Left lobe of liver (tissue), 2 donors: ENCODE data around the gene TMCO4. TPM values are rescaled to one million over a fixed set of nuclear protein-coding genes. Genes with fewer than 3 reads are reported as not detected.

Experiments used
- ATAC-seq: fragments of 200-7000 bp; cut with Tn5 transposase; one replicate; pipeline ENCODE4 v1.9.1; 2020; ENCODE audit warnings: mild to moderate bottlenecking, moderate library complexity
- DNase-seq: peaks from one replicate; pipeline ENCODE4 v3.0.0-alpha.2; 2020; ENCODE audit warnings: low spot score
- total RNA-seq: library from RNA; stranded (reverse); gene quantifications from one replicate; pipeline ENCODE4 v1.2.1, GENCODE V29; 2021
- donor health status: DM: no; HTN: no; CAD: no; lungs with moderate emphysema.
- donor health status: DM: no; HTN: yes; CAD: no.

Gene TMCO4
- total RNA-seq, 1 donor from 2014 or later = 9.8 TPM

DNA sequence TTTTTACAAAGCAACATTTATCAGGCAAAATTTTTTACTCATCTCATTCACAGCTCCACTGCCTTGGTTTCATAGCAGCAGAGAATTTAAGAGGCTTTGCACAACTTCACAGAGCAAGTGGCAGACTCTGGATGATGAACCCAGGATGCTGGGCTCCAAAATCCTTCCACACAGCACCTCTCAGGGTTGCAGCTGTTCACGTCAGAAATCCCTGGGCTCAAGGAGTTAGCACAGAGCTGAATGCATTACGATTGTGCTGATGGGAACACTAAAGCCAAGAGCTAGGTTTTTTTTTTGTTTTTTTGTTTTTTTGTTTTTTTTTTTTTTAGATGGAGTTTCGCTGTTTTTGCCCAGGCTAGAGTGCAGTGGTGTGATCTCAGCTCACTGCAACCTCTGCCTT is 137.4 kb downstream of the TMCO4 start:
- DNase-seq (no peak), ATAC-seq (no peak)

DNA sequence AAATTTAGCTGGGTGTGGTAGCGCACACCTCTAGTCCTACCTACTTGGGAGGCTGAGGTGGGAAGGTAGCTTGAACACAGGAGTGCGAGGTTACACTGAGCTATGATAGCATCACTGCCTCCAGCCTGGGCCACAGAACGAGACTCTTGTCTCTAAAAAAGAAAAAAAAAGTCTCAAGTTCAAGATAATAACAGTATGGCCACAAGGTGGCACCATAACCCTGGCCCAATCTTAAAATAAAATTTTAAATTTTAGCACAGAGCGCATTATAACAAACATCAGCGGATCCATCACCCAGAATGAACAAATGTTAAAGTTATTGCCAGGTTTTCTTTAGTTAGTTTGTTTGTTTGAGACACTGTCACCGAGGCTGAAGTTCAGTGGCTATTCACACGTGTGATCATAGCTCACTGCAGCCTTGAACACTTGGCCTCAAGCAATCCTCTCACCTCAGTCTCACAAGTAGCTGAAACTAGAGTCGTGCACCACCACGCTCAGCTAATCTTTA is 137.9 kb downstream of the TMCO4 start:
- DNase-seq (no peak), ATAC-seq (peak; percentile 56)

DNA sequence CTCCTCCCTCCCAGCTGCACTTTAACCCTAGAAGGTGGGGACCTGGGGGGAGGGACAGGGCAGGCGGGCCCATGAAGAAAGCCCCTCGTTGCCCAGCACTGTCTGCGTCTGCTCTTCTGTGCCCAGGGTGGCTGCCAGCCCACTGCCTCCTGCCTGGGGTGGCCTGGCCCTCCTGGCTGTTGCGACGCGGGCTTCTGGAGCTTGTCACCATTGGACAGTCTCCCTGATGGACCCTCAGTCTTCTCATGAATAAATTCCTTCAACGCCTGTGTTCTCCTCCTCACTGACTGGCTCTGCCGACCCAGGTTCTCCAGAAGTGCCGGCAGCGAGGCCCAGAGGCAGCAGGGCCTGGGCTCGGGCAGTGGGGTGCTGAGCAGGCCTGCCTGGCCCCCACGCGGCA is 141.5 kb downstream of the TMCO4 start:
- DNase-seq (no peak), ATAC-seq (no peak)

DNA sequence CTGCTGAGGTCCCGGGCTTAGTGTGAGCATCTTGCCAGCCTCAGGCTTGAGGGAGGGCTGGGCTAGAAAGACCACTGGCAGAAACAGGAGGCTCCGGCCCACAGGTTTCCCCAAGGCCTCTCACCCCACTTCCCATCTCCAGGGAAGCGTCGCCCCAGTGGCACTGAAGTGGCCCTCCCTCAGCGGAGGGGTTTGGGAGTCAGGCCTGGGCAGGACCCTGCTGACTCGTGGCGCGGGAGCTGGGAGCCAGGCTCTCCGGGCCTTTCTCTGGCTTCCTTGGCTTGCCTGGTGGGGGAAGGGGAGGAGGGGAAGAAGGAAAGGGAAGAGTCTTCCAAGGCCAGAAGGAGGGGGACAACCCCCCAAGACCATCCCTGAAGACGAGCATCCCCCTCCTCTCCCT is 142.2 kb downstream of the TMCO4 start:
- no peak for ATAC-seq
- DNase-seq = no peak

DNA sequence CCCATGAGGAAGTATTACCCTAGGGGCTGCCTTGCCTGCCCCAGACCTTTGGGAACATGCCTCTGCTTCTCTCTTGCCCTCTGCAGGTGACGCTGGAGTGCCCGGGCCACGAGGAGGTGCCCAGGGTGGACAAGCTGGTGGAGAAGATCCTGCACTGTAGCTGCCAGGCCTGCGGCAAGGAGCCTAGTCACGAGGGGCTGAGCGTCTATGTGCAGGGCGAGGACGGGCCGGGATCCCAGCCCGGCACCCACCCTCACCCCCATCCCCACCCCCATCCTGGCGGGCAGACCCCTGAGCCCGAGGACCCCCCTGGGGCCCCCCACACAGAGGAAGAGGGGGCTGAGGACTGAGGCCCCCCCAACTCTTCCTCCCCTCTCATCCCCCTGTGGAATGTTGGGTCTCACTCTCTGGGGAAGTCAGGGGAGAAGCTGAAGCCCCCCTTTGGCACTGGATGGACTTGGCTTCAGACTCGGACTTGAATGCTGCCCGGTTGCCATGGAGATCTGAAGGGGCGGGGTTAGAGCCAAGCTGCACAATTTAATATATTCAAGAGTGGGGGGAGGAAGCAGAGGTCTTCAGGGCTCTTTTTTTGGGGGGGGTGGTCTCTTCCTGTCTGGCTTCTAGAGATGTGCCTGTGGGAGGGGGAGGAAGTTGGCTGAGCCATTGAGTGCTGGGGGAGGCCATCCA is 142.8 kb downstream of the TMCO4 start:
- no peak for ATAC-seq

DNA sequence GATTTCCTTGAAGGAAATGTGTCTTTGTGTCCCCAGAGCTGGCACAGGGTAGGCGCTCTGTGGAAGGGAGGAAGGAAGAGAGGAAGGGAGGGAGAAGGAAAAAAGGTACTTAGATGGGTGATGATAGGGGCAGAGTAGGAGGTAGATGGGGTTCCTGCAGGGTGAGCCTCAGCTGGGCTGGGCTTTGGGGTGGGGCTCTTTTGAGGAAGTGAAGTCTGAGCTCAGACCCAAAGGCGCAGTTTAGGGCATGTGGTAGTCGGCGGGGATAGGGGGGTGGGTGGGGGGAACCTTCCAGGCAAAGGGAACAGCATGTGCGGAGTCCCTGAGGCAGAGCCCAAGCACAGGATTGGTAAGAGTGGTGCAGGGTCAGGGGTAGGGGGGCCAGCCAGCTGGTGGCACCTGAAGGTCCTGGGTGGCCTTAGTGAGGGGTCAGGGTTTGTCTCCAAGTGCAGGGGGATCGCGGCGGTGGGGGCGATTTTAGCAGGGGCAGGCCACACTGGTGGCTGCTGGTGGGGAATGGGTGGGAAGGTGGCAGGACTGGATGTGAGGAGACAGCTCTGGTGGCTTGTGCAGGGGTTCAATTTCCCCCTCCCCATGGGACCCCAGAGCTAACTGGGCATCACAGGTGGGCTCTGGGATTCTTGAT is 143.5 kb downstream of the TMCO4 start:
- ATAC-seq (no peak), DNase-seq (no peak)

More for the DNA sequence above, 142.8 kb downstream of the TMCO4 start:
- no peak for DNase-seq

DNA sequence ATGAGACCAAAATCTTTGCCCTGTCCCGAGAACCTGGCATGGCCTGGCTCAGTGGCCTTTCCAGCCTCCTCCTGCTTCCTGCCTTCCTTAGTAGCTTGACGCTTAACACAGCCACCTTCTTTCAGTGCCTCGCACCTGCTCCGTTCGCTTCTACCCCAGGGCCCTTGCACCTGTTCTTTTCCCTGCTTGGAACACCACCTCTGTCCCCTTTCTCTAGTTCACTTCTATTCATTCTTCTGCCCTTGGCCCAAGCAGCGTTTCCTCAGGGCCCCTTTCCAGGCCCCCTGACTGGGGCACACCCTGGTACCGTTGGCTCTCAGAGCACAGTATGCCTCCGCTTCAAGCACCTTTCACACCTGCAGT is 144.0 kb downstream of the TMCO4 start:
- ATAC-seq (no peak), DNase-seq (no peak)

DNA sequence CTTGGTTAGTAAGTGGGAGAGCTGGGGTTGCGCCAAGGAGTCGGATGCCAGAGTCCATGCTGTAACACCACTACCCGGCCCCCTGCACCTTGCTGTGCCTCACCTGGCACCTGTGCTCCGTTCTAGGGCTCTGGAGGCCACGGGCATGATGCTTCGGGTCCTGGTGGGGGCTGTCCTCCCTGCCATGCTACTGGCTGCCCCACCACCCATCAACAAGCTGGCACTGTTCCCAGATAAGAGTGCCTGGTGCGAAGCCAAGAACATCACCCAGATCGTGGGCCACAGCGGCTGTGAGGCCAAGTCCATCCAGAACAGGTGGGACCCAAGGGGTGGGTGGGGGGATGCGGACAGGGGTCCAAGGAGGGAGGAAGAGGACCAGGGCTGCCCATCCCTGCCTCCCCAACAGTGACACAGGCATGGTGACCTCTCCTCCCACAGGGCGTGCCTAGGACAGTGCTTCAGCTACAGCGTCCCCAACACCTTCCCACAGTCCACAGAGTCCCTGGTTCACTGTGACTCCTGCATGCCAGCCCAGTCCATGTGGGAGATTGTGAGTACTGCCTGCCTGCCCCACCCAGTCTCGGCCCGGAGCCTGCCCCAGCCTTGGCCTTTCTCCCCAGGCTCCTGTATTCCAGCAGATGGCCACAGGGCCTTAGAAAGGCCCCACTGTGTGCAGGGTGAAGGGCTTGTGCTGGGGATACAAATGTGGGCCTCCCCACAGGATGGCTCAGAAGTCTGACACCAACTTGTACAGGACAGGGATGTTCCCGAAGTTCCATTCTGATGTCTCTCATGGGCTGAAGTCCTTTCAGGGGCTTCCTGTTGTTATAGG is 144.6 kb downstream of the TMCO4 start:
- DNase-seq (no peak), ATAC-seq (no peak)

DNA sequence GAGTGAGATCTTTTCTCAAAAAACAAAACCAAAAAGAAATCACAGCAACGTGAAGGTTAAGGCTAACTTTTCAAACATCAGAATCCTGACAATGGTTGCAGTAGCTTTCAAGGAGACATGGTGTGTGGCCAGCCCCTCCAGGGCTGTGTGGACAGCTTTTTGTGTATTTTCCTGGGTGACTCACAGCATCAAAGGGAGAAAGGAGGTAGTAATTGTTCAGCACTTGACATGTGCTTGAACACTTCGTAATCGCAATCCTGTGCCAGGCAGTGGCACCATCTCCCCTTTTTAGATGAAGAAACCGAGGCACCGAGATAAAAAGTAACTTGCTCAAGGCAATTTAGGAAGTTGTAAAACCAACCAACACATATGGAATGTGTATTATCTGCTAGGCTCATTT is 145.3 kb downstream of the TMCO4 start:
- ATAC-seq (no peak), DNase-seq (no peak)

DNA sequence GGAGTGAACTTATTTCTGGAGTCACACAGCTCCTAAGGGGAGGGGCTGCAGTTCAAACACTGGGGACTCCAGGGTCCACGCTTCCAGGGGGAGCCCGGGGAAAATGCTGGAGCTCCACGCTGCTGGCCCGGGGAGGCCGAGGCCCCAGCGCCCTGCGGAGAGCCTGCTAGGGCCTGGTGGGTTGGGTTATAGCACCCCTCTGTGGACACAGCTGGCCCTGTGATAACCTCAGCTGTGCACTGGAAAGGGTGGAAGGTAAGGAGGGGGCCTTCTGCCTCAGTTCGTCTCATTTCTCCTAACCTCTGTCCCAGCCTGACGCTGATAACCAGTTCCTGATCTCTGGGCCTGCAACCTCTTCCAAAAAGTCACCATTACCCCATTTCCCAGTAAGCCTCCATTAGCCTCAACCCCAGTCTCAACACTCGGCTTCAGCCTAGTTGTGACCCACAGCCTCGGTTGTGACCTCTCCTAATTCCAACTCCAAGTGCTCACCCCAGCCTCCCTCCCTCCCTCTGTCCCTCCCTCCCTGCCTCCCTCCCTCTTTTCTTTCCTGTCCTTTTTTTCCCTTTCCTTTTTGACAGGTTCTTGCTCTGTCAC is 148.5 kb downstream of the TMCO4 start:
- ATAC-seq (peak; percentile 90), DNase-seq (peak; percentile 56)

DNA sequence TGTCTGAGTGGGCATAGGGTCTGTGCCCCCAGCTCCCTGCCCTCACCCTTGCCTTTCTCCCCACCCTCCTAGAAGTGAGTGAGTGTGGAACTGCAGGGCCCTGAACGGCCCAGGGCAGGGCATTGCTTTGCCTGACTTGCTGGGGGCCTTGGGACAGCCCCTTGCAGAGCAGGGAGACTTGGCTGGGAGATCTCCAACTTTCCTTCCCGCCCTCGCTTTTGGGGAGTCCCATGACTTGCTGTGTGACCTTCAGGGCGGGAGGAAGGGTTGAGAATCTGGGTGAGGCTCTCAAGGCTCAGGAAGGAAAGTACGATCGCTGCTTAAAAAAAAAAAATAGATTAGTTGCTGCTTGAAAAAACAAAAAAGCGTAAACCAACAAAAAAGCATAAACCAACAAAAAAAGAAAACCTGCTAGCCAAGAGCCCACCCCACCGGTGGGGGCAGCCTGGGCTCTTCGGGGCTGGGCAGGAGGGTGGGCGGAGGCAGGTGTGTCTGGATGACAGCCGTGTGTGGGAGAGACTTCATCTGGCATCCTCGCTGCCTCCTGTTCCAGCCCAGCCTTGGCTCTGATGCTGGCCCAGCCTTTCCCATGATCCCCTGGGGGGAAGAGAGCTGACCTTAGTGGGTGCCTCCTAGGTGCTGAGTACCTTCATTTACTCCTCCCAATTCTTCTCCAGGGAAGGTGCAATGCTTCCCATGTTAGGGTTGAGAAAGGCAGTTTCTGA is 149.1 kb downstream of the TMCO4 start:
- ATAC-seq (peak; percentile 12), DNase-seq (no peak)

DNA sequence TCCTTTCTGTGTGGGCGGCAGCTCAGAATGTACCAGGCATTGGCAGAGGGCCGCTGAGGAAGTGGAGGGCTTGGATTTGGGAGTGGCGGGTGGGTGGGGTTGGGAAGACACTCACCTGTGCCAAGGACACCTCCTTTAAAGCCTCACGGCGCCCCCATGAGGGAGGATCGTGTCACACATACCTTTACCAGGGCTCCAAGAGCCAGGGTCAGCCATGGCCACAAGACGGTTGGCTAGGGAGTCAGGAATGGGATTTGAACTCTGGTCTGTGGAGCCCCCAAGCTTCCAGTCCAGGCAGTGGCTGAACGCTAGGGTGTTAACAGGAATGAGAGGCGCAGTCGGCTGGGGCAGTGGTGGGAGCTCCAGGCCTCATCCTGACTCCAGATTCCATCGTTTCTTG is 151.0 kb downstream of the TMCO4 start:
- DNase-seq = no peak

DNA sequence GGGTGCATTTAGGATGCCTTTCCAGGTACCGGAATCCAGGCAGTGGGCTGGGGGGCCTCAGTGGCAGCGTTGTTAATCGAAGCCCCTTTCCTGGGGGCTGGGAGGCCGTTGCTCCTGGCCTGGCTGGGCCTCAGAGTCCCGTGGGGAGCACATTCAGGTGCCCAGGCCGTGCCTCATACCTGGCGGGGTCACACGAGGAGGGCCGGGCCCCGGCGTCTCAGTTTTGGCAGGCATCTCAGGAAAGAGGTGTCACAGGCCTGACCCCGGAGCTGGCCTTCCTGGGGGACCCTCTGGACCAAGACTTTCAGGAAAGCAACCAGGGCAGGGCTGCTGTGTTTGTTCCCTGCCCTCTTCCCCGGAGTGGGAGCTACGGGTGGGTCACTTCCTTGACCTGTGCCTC is 151.5 kb downstream of the TMCO4 start:
- ATAC-seq = no peak
- DNase-seq = no peak

More for the DNA sequence above, 151.0 kb downstream of the TMCO4 start:
- ATAC-seq = no peak

DNA sequence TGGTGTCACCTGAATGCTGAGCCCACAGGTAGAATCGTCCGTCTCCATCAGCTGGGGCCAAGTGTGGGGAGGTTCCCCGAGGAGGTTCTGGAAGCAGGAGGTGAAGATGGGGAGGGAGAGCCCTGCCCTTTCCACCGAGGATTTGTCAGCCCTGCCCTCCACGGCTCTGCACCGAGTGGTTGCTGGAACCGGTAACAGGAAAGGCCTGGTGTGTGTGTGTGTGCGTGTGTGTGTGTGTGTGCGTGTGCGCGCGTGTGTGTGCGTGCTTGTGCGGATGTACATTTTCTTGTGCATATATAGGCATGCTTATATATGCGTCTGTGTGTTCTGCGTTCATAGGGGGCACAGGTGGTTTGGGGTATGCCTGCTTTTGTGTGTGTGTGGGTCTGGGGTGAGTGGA is 152.1 kb downstream of the TMCO4 start:
- DNase-seq (no peak), ATAC-seq (no peak)

DNA sequence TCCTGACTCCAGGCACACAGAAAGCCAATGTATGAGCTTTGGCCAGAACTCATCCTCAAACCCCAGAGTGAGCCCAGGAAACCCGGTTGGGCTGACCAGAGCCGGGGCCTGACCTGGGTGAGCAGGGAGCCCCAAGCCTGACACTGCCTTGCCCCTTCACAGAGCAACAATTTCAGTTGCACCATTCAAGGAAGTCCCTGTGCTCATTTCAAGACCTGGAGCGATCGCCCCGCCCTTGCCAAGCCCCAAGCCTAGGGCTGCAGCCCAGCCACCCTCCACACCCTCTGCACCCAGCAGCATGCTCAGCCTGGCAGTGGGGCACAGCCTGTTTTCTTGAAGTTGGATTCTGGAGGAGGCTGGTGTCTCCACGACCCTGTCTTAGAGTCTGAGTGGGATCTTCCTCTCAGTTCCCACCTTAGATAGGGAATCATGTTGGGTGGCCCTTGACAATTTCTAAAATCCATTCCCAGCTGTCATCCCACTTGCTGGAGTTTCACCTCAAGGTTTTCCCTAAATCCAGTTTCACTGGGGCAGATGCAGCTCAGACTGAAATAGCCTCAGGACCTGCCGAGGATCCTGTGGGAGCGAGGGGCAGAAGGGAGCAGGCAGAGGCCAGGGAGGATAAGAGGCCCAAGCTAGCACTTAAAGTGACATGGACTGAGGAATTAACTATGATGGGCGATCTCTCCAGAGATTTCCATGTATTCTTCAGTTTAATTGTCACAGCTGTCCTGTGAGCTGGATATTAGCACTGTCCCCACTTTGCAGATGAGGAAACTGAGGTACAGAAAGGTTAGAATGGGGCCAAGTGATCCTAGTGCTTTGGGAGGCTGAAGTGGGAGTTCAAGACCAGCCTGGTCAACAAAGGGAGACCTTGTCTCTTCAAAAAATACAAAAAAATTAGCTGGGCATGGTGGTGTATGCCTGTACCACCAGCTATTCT is 153.1 kb downstream of the TMCO4 start:
- ATAC-seq = no peak
- no peak for DNase-seq

DNA sequence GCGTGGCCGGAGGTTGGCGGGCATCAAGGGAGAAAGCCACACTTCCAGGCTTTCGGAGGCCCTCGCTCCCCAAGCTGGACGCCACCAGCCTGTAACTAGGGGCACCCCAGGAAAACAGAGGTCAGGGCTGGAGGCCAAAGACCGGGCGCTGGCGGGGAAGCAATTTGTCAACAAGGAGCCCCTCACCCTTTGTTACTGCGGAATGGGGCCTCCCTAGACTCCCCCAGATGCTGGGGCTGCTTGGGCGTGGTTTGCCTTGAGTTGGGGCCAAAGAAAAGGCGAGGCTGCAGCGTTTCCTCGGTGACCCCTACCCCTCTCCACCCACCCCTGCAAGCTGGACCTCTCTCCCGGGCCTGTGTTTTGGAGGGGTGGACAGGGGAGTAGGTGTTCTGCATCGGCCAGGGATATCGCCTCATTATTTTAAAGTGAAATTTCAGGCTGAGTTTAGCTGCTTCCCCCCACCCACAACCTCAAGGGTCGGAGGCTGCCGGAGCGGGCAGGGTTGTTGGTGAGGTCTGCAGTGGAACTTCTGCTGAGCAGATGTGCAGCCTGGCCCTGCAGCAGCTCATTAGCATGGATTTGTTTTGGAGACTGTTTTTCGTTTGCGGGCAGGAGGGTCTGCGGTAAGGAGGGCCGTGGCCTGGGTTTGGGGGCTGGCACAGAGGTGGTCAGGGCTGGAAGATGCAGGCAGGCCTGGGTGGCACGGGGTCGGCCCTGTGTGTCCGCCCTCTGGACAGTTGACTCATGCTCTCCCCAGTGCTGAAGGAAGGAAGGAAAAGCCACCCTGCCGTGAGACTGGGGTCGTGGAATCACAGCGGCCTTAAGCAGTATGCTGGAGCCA is 154.1 kb downstream of the TMCO4 start:
- ATAC-seq = no peak
- DNase-seq = no peak

DNA sequence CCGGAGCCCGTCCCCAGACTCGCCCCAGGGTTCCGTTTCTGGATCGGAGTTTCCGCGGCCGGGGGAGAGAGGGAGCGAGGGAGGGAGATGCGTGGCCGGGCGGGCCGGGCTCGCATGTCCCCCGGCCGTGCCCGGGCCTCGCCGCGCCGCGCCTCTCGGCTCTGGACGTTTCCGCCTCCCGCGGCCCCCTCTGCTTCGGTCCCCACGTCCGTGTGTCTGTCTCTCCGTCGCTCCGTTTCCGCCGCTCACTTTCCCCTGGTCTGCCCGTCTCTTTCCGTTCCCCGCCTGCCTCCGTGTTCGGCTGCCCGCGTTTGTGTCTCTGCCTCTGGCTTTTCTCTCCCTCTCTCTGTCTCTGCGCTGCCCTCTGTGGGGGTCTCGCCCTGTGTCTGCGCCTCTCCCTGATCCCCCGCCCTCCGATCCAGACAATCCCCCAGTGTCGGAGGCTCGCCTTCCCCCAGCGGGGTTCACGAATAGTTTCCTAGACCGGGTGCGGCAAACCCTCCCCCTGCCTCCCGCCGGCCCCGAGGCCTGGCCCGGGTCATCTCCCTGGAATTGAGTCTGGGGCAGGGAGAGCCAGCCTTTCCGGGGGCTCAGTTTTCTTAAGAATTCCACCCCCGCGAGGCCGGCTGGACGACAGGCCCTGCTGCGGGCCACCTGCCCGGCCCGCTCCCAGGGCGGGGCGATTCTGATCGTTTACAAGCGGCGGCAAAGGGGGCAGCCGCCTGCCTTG is 154.9 kb downstream of the TMCO4 start:
- DNase-seq (no peak), ATAC-seq (peak; percentile 34)

DNA sequence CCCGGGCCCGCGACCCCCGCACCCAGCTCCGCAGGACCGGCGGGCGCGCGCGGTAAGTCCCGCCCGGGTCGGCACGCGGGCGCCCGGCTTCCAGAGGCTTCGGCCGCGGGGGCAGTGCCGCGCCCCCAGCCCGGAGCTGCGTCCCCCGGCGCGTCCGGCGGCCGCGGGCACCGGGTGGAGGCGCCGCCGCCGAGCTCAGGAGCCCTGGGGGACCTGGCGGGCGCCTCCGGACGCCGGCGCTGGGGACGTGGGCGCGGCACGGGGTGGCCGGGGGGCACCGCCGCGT is 155.4 kb downstream of the TMCO4 start:
- no peak for DNase-seq
- peak; percentile 11 for ATAC-seq
